Mammary epithelial cell (primary cell): ENCODE results near the gene KRT72.

Experiments used
- EZH2 ChIP-seq: IDR thresholded peaks from 2 replicates; pipeline ENCODE4 v1.6.1; 2012; ENCODE audit warnings: low read length, inconsistent platforms, borderline replicate concordance
- TF ChIP-seq, protein P1 (sequence below), 2 donors: IDR thresholded peaks in 1 of 2; conservative IDR thresholded peaks in 1 of 2; 2 replicates each; pipeline ENCODE4 v1.5.1; 2011 to 2012; ENCODE audit warnings: inconsistent platforms in 2 of 2, low read length in 2 of 2, mild to moderate bottlenecking in 2 of 2, control low read depth in 1 of 2, low read depth in 1 of 2; ENCODE audit not compliant: insufficient read depth in 1 of 2; ENCODE audit errors: extremely low read depth in 1 of 2

DNA sequence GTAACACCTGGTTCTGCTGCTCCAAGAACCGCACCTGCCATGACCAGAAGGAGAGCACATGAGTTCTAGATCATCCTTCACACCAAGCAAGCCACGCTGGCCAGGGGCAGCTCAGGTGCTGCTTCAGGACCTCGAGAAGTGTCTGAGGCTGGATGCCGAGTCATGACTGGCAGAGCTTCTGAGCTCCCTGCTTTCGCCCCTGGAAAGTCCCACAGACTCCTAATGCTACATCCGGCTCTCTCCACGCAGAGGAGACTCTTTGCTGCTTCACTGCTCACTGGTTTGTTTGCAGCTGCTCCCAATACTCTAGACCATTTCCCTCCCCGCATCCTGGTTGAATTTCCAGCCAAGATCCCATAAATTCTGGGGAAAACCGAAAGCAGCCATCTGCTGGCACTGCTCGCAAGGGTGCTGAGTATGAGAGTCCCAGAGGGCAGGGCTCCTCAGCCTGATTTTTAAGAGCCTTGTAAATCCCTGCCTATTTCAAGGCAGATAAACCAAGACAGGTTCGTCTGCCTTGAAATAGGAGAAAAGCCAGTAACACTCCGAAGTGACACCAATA is 49.3 kb upstream of the KRT72 start:
- TF ChIP-seq, protein P1, sequence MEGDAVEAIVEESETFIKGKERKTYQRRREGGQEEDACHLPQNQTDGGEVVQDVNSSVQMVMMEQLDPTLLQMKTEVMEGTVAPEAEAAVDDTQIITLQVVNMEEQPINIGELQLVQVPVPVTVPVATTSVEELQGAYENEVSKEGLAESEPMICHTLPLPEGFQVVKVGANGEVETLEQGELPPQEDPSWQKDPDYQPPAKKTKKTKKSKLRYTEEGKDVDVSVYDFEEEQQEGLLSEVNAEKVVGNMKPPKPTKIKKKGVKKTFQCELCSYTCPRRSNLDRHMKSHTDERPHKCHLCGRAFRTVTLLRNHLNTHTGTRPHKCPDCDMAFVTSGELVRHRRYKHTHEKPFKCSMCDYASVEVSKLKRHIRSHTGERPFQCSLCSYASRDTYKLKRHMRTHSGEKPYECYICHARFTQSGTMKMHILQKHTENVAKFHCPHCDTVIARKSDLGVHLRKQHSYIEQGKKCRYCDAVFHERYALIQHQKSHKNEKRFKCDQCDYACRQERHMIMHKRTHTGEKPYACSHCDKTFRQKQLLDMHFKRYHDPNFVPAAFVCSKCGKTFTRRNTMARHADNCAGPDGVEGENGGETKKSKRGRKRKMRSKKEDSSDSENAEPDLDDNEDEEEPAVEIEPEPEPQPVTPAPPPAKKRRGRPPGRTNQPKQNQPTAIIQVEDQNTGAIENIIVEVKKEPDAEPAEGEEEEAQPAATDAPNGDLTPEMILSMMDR (conservative IDR thresholded peaks at IDR 0.05 in 1 of 2, IDR thresholded peaks at IDR 0.05 in 1 of 2; ENCODE audit: extremely low read depth in 1 of 2, insufficient read depth in 1 of 2, low read depth in 1 of 2, low read length in 2 of 2) = no peak
- no peak for TF ChIP-seq EZH2
